HepG2 (cell line): Measurements from ENCODE around the gene MADD. TPM values are rescaled to one million over a fixed set of nuclear protein-coding genes. Genes with fewer than 3 reads are reported as not detected.
A peak's percentile ranks its signal among the peaks of the same experiment; 100 is the strongest.

Experiments used
- ATAC-seq: fragments of 200-7000 bp; cut with Tn5 transposase; 3 replicates; pipeline ENCODE4 v1.9.1; 2020; ENCODE audit warnings: mild to moderate bottlenecking, moderate library complexity
- BruUV-seq: library from RNA; stranded (reverse); fragments of 400-500 nt; replicated peaks from 2 replicates; lab custom pipeline; 2021; lab: Mats Ljungman, UMichigan
- CTCF ChIA-PET: fragments of 300-600 bp; formaldehyde crosslinking; extraction: SDS; loops from one replicate; lab custom pipeline; 2021; ENCODE audit warnings: low total read pairs, inconsistent platforms, low intra/inter-chr PET ratio; lab: Yijun Ruan, JAX
- POLR2A ChIA-PET: fragments of 350-600 bp; sonication (Branson Sonifier 250); formaldehyde crosslinking; loops from one replicate; lab custom pipeline; 2020; ENCODE audit warnings: antibody characterized with exemption, inconsistent platforms; lab: Yijun Ruan, JAX
- DNase-seq: peaks from one replicate; pipeline ENCODE4 v3.0.0-alpha.2; 2015; ENCODE audit warnings: low spot score
- FAIRE-seq: peaks from 3 replicates; lab custom pipeline; 2011; peaks lifted over from hg19 to GRCh38; lab: Jason Lieb, UNC
- H2AFZ ChIP-seq: one replicate; pipeline ENCODE4 v1.6.1; 2011; ENCODE audit warnings: low read length, inconsistent platforms
- H3K27ac ChIP-seq: fragments of 300-600 bp; 3 replicates; pipeline ENCODE4 v1.8.0; 2011; ENCODE audit warnings: mixed run types, mild to moderate bottlenecking, mixed read lengths, low read length, inconsistent platforms; ENCODE audit not compliant: insufficient read depth; ENCODE audit errors: extremely low read length
- H3K27me3 ChIP-seq, 2 experiments: fragments of 200-600 bp in 1 of 2; 2 replicates in 1 of 2; 3 replicates in 1 of 2; pipeline versions ENCODE4 v1.6.0 to v1.8.0; 2011; ENCODE audit warnings: low read length in 2 of 2, mild to moderate bottlenecking in 2 of 2, moderate library complexity in 2 of 2, inconsistent platforms in 1 of 2; ENCODE audit not compliant: insufficient read depth in 2 of 2, control insufficient read depth in 1 of 2
- H3K36me3 ChIP-seq, 2 experiments: fragments of 200-600 bp in 1 of 2; replicated peaks in 1 of 2; 2 replicates in 1 of 2; 3 replicates in 1 of 2; pipeline versions ENCODE4 v1.5.1 to v1.8.0; 2011; ENCODE audit warnings: low read length in 2 of 2, inconsistent platforms in 1 of 2; ENCODE audit not compliant: insufficient read depth in 2 of 2, control insufficient read depth in 1 of 2
- H3K4me1 ChIP-seq: 2 replicates; pipeline ENCODE4 v1.5.1; 2012; ENCODE audit warnings: low read length, inconsistent platforms; ENCODE audit not compliant: insufficient read depth
- H3K4me2 ChIP-seq: 2 replicates; pipeline ENCODE4 v1.6.0; 2011; ENCODE audit warnings: low read depth, low read length, inconsistent platforms
- H3K4me3 ChIP-seq, 3 experiments: fragments of 200-600 bp in 1 of 3; sonication (generic), shearing (Covaris generic) in 1 of 3; replicated peaks in 1 of 3; 2 replicates each; pipeline ENCODE4 v1.5.1; 2011 to 2016; ENCODE audit warnings: low read length in 3 of 3, inconsistent platforms in 2 of 3, low read depth in 2 of 3, mild to moderate bottlenecking in 2 of 3, control low read depth in 1 of 3, mixed read lengths in 1 of 3; ENCODE audit not compliant: insufficient read depth in 1 of 3
- H3K79me2 ChIP-seq: one replicate; pipeline ENCODE4 v1.6.1; 2011; ENCODE audit warnings: low read length, inconsistent platforms; ENCODE audit not compliant: insufficient read depth
- H3K9ac ChIP-seq: 2 replicates; pipeline ENCODE4 v1.6.0; 2011; ENCODE audit warnings: mild to moderate bottlenecking, low read depth, low read length, inconsistent platforms; ENCODE audit not compliant: insufficient read depth
- H3K9me3 ChIP-seq: 2 replicates; pipeline ENCODE4 v1.5.1; 2012; ENCODE audit warnings: mild to moderate bottlenecking, low read length
- H4K20me1 ChIP-seq: 2 replicates; pipeline ENCODE4 v1.6.0; 2011; ENCODE audit warnings: inconsistent platforms, mild to moderate bottlenecking, low read length, moderate library complexity; ENCODE audit not compliant: insufficient read depth
- HNRNPH1 ChIP-seq: fragments of 200-400 bp; formaldehyde crosslinking; optimal IDR thresholded peaks from 2 replicates; pipeline ENCODE3; 2017; ENCODE audit warnings: mild to moderate bottlenecking, low read depth, low read length
- MAFK ChIP-seq, 2 experiments: IDR thresholded peaks in 1 of 2; conservative IDR thresholded peaks in 1 of 2; 2 replicates each; pipeline ENCODE4 v1.6.1; 2011; ENCODE audit warnings: improper control_type of control experiment in 2 of 2, low read length in 2 of 2
- NCOA5 ChIP-seq: sonication (generic); formaldehyde crosslinking; IDR thresholded peaks from 2 replicates; pipeline ENCODE4 v1.4.0; 2020; ENCODE audit warnings: missing genetic modification reagents
- RFX5 ChIP-seq: IDR thresholded peaks from 2 replicates; pipeline ENCODE4 v1.6.1; 2011; ENCODE audit warnings: low read depth, low read length, improper control_type of control experiment
- ZBTB8A ChIP-seq: sonication (generic); formaldehyde crosslinking; IDR thresholded peaks from 2 replicates; pipeline ENCODE4 v1.4.0; 2020; ENCODE audit warnings: mild to moderate bottlenecking, low read depth, missing genetic modification reagents, borderline replicate concordance
- ZNF660 ChIP-seq: sonication (generic); formaldehyde crosslinking; IDR thresholded peaks from 2 replicates; pipeline ENCODE4 v1.5.1; 2020; ENCODE audit warnings: mild to moderate bottlenecking, low read depth, missing genetic modification reagents, borderline replicate concordance
- ZNF83 ChIP-seq: sonication (generic); formaldehyde crosslinking; IDR thresholded peaks from 2 replicates; pipeline ENCODE4 v1.4.0; 2020; ENCODE audit warnings: missing genetic modification reagents, mild to moderate bottlenecking, borderline replicate concordance
- WGBS: methylation state at CpG from one replicate; pipeline ENCODE4 v1.1.6; 2017; ENCODE audit warnings: low lambda C conversion rate; 5-methylcytosine and 5-hydroxymethylcytosine counted together
- in situ Hi-C: cut with HindIII; loops from 2 replicates; pipeline ENCODE4 v1.10.0; 2017; ENCODE audit warnings: low pct_unique_long_range_greater_than_20kb; ENCODE audit not compliant: extremely low pct_ligation_motif_present
- intact Hi-C: fragments of 100-400 bp; cut with micrococcal nuclease; formaldehyde crosslinking; loops from one replicate; pipeline ENCODE4 v1.10.0; 2022; ENCODE audit not compliant: unreplicated experiment
- polyA plus RNA-seq, 8 experiments: library from polyadenylated mRNA; depleted of rRNA in 3 of 8; stranded (reverse) in 7 of 8; unstranded in 1 of 8; fragments of >200 nt; fragmentation: Illumina TruSeq in 4 of 8; extraction: Trizol in 4 of 8; gene quantifications; 2 replicates each; pipeline versions ENCODE4 v1.2.1 to v1.2.3, GENCODE V29; 2011 to 2016; ENCODE audit warnings: low read depth in 4 of 8, missing spikeins in 1 of 8, mixed read lengths in 1 of 8; ENCODE audit not compliant: insufficient read depth in 1 of 8
- total RNA-seq, 5 experiments: library from RNA; depleted of rRNA; stranded (reverse); fragments of >200 nt; fragmentation: Illumina TruSeq; extraction: Trizol; gene quantifications; 2 replicates each; pipeline ENCODE4 v1.2.3, GENCODE V29; 2016; ENCODE audit warnings: low read depth in 1 of 5
- TF ChIP-seq, protein P1 (sequence below): fragments of 450-650 bp; IDR thresholded peaks from 2 replicates; pipeline ENCODE4 v1.6.1; 2017; ENCODE audit warnings: mild to moderate bottlenecking
- TF ChIP-seq, protein P2 (sequence below): sonication (generic); formaldehyde crosslinking; IDR thresholded peaks from 2 replicates; pipeline ENCODE4 v1.4.0; 2020; ENCODE audit warnings: missing genetic modification reagents
- TF ChIP-seq, protein P3 (sequence below): sonication (generic); formaldehyde crosslinking; IDR thresholded peaks from 2 replicates; pipeline ENCODE4 v1.4.0; 2020; ENCODE audit warnings: missing genetic modification reagents

Gene MADD
- total and polyA plus RNA-seq, 2 of the 13 experiments (the other 11 are each of a cell fraction or from before 2014, with no cell fraction given) = 18.0 to 29.2 TPM

DNA sequence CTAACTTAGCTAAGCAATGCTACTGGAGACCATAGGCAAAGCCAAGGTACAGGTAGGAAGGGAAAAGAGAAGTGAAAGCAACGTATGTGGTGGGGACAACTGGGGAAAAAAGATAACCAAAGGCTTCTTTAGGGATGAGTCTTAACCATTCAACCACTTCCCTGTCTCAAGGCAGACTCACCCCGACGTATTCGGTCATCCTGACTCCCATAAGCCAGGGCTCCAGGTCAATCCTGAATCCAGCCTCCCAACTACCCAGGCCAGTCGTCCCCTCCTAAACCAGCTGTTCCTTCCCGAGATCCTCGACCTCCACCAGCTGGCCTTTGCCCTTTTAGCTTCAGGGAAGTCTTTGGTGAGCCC lies 21.6 kb upstream of the MADD start (continued):
- TF ChIP-seq, protein P1, sequence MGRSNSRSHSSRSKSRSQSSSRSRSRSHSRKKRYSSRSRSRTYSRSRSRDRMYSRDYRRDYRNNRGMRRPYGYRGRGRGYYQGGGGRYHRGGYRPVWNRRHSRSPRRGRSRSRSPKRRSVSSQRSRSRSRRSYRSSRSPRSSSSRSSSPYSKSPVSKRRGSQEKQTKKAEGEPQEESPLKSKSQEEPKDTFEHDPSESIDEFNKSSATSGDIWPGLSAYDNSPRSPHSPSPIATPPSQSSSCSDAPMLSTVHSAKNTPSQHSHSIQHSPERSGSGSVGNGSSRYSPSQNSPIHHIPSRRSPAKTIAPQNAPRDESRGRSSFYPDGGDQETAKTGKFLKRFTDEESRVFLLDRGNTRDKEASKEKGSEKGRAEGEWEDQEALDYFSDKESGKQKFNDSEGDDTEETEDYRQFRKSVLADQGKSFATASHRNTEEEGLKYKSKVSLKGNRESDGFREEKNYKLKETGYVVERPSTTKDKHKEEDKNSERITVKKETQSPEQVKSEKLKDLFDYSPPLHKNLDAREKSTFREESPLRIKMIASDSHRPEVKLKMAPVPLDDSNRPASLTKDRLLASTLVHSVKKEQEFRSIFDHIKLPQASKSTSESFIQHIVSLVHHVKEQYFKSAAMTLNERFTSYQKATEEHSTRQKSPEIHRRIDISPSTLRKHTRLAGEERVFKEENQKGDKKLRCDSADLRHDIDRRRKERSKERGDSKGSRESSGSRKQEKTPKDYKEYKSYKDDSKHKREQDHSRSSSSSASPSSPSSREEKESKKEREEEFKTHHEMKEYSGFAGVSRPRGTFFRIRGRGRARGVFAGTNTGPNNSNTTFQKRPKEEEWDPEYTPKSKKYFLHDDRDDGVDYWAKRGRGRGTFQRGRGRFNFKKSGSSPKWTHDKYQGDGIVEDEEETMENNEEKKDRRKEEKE = no peak
- no peak for TF ChIP-seq ZBTB8A
- TF ChIP-seq, all 625 proteins: peak for 8

DNA sequence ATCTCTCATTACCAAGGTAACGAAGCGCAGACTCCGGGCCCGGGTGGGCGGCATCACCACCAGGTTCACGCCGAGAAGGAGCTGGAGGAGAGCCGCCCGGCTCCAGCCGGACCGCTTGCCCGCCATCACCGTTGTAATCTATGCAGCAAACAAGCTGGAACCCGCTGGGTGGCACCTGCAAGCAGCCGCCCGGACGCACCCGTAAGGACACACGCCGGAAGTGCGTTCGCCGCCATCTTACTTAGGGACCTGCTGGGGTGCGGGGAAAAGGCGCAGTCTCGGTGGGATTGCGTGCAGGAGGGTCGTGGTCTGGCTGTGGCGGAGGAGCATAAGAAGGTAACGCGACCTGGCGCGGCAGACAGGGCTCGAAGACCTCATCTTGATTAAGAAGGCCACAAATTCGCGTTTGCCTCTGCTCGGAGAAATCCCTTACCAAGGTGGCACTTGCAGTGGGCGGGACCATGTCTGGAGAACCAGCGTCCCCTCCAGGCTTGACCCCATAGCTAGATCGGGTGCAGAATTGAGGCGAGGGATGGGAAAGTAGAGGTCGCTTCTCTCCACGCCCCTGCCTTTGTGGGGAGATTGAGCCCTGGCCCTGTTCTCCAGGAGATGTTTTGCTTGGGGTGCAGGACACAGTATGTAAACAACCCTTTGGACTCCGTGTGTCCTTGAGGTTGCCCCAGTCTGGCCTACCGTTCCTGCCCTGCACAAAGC lies 21.1 kb upstream of the MADD start, which contains the start of gene ACP2:
Gene ACP2, minus strand, starts transcription at position 151 of the 714 bp plus-strand sequence. Its CDS starts 25 bp downstream, at position 126.
- WGBS = under 1% methylated on average over 20 of the region's 45 CpGs
- Histone ChIP-seq H3K27me3 (no peaks in the 10 kb centered on the region; a peak in 1 of 5 replicates), H3K4me1 (peaks cover 69% of the 10 kb centered on the region), H3K9me3 (no peaks in the 10 kb centered on the region), H3K4me3 (peak within 1 kb of the TSS; percentile 69 to 92 (median 85)), H2AFZ (no peak within 1 kb of the TSS), H3K9ac (peak within 1 kb of the TSS; percentile 84), H3K27ac (peak within 1 kb of the TSS; percentile 94), H3K4me2 (peak within 1 kb of the TSS; percentile 88), H4K20me1 (no peaks in the 10 kb centered on the region), H3K79me2 (peaks cover 43% of the 10 kb centered on the region), H3K36me3 (peaks cover 6 to 16% of the 10 kb centered on the region in 2 experiments; a peak in 3 of 5 replicates)
- POLR2A ChIA-PET = interaction anchor here (0.9 to 4.1 kb wide), 20 partner anchors 9 to 655 kb away, joined by 3 to 106 read pairs (median 10); partner anchors contain the start of genes AMBRA1, ARFGAP2, CSTPP1 and DDB2
- ATAC-seq (peak; percentile 89), FAIRE-seq (no peak), DNase-seq (peak; percentile 85)
- in situ Hi-C loops = loop anchor here (5.0 kb wide), 1 partner anchor 72 kb away; the partner anchor contains the start of gene ARFGAP2
- intact Hi-C loops = no loop called here
- CTCF ChIA-PET = no interaction called here
- TSS peak; percentile 87 for BruUV-seq
- TF ChIP-seq ZNF660 (CRISPR knock-in tag) = no peak
- TF ChIP-seq, protein P2, sequence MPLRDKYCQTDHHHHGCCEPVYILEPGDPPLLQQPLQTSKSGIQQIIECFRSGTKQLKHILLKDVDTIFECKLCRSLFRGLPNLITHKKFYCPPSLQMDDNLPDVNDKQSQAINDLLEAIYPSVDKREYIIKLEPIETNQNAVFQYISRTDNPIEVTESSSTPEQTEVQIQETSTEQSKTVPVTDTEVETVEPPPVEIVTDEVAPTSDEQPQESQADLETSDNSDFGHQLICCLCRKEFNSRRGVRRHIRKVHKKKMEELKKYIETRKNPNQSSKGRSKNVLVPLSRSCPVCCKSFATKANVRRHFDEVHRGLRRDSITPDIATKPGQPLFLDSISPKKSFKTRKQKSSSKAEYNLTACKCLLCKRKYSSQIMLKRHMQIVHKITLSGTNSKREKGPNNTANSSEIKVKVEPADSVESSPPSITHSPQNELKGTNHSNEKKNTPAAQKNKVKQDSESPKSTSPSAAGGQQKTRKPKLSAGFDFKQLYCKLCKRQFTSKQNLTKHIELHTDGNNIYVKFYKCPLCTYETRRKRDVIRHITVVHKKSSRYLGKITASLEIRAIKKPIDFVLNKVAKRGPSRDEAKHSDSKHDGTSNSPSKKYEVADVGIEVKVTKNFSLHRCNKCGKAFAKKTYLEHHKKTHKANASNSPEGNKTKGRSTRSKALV = peak; percentile 75; the same call in 1 of the 2 replicates
- TF ChIP-seq HNRNPH1 = no peak
- TF ChIP-seq MAFK (conservative IDR thresholded peaks at IDR 0.05 in 1 of 2, IDR thresholded peaks at IDR 0.05 in 1 of 2; ENCODE audit: low read length in 2 of 2) = no peak
- TF ChIP-seq, protein P3, sequence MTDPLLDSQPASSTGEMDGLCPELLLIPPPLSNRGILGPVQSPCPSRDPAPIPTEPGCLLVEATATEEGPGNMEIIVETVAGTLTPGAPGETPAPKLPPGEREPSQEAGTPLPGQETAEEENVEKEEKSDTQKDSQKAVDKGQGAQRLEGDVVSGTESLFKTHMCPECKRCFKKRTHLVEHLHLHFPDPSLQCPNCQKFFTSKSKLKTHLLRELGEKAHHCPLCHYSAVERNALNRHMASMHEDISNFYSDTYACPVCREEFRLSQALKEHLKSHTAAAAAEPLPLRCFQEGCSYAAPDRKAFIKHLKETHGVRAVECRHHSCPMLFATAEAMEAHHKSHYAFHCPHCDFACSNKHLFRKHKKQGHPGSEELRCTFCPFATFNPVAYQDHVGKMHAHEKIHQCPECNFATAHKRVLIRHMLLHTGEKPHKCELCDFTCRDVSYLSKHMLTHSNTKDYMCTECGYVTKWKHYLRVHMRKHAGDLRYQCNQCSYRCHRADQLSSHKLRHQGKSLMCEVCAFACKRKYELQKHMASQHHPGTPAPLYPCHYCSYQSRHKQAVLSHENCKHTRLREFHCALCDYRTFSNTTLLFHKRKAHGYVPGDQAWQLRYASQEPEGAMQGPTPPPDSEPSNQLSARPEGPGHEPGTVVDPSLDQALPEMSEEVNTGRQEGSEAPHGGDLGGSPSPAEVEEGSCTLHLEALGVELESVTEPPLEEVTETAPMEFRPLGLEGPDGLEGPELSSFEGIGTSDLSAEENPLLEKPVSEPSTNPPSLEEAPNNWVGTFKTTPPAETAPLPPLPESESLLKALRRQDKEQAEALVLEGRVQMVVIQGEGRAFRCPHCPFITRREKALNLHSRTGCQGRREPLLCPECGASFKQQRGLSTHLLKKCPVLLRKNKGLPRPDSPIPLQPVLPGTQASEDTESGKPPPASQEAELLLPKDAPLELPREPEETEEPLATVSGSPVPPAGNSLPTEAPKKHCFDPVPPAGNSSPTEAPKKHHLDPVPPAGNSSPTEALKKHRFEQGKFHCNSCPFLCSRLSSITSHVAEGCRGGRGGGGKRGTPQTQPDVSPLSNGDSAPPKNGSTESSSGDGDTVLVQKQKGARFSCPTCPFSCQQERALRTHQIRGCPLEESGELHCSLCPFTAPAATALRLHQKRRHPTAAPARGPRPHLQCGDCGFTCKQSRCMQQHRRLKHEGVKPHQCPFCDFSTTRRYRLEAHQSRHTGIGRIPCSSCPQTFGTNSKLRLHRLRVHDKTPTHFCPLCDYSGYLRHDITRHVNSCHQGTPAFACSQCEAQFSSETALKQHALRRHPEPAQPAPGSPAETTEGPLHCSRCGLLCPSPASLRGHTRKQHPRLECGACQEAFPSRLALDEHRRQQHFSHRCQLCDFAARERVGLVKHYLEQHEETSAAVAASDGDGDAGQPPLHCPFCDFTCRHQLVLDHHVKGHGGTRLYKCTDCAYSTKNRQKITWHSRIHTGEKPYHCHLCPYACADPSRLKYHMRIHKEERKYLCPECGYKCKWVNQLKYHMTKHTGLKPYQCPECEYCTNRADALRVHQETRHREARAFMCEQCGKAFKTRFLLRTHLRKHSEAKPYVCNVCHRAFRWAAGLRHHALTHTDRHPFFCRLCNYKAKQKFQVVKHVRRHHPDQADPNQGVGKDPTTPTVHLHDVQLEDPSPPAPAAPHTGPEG (CRISPR knock-in tag) = peak; percentile 76
- peak; percentile 27; the same call in 1 of the 2 replicates for TF ChIP-seq ZNF83
- TF ChIP-seq NCOA5 (CRISPR knock-in tag) = no peak
- TF ChIP-seq RFX5 = no peak
